K562 (cell line): Measurements from ENCODE around the gene SCAMP3. TPM values are rescaled to one million over a fixed set of nuclear protein-coding genes. Genes with fewer than 3 reads are reported as not detected.

Experiments used
- ATAC-seq: fragments of 200-7000 bp; cut with Tn5 transposase; 3 replicates; pipeline ENCODE4 v1.9.1; 2020; ENCODE audit warnings: moderate library complexity
- BruUV-seq: library from RNA; stranded (reverse); fragments of 400-500 nt; replicated peaks from 2 replicates; lab custom pipeline; 2021; lab: Mats Ljungman, UMichigan
- CTCF ChIA-PET: fragments of 300-600 bp; formaldehyde crosslinking; extraction: SDS; loops from one replicate; lab custom pipeline; 2021; ENCODE audit warnings: low intra/inter-chr PET ratio; lab: Yijun Ruan, JAX
- POLR2A ChIA-PET: fragments of 300-600, 350-650 bp; sonication (Branson Sonifier 250); formaldehyde crosslinking; extraction: SDS; loops from one replicate; lab custom pipeline; 2021; ENCODE audit warnings: antibody characterized with exemption, inconsistent platforms; lab: Yijun Ruan, JAX
- DNase-seq, 4 experiments: peaks; one replicate each; pipeline versions ENCODE4 v3.0.0 to v3.0.0-alpha.2; 2011 to 2018; ENCODE audit warnings: low spot score in 3 of 4, mixed read lengths in 3 of 4; ENCODE audit errors: extremely low read depth in 1 of 4
- FAIRE-seq: peaks from 2 replicates; lab custom pipeline; 2011; peaks lifted over from hg19 to GRCh38; lab: Jason Lieb, UNC
- H2AFZ ChIP-seq: 2 replicates; pipeline ENCODE4 v1.6.0; 2011; ENCODE audit warnings: low read depth, low read length, control low read depth, inconsistent platforms
- H3K27ac ChIP-seq: fragments of 200-600 bp; 3 replicates; pipeline ENCODE4 v1.8.0; 2011; ENCODE audit warnings: low read depth, mild to moderate bottlenecking, control low read depth, inconsistent platforms, low read length, moderate library complexity, mixed read lengths; ENCODE audit errors: extremely low read depth
- H3K27me3 ChIP-seq, 2 experiments: fragments of 300-600 bp in 1 of 2; 2 replicates in 1 of 2; 3 replicates in 1 of 2; pipeline versions ENCODE4 v1.6.0 to v1.8.0; 2011; ENCODE audit warnings: inconsistent platforms in 2 of 2, low read length in 2 of 2, mild to moderate bottlenecking in 1 of 2, mixed read lengths in 1 of 2, moderate library complexity in 1 of 2; ENCODE audit not compliant: control insufficient read depth in 2 of 2, insufficient read depth in 2 of 2
- H3K36me3 ChIP-seq: fragments of 300-600 bp; 3 replicates; pipeline ENCODE4 v1.8.0; 2011; ENCODE audit warnings: mild to moderate bottlenecking, low read length, inconsistent platforms; ENCODE audit not compliant: control insufficient read depth, insufficient read depth
- H3K4me1 ChIP-seq, 2 experiments: fragments of 200-600 bp in 1 of 2; replicated peaks in 1 of 2; 2 replicates in 1 of 2; 3 replicates in 1 of 2; pipeline versions ENCODE4 v1.5.1 to v1.8.0; 2011; ENCODE audit warnings: inconsistent platforms in 2 of 2, low read length in 2 of 2, mild to moderate bottlenecking in 1 of 2, mixed read lengths in 1 of 2, moderate library complexity in 1 of 2; ENCODE audit not compliant: control insufficient read depth in 2 of 2, insufficient read depth in 2 of 2
- H3K4me2 ChIP-seq: 2 replicates; pipeline ENCODE4 v1.6.1; 2011; ENCODE audit warnings: low read length, control low read depth, inconsistent platforms, mixed read lengths; ENCODE audit not compliant: insufficient read depth
- H3K4me3 ChIP-seq: fragments of 200-600 bp; sonication (generic), shearing (Covaris generic); 2 replicates; pipeline ENCODE4 v1.5.1; 2016; ENCODE audit warnings: control low read depth, inconsistent platforms
- H3K79me2 ChIP-seq: fragments of 200-600 bp; 3 replicates; pipeline ENCODE4 v1.8.0; 2011; ENCODE audit warnings: low read length, inconsistent platforms; ENCODE audit not compliant: control insufficient read depth, insufficient read depth
- H3K9ac ChIP-seq, 2 experiments: 2 replicates each; pipeline versions ENCODE4 v1.6.0 to v1.6.1; 2011; ENCODE audit warnings: low read depth in 2 of 2, low read length in 2 of 2, control low read depth in 1 of 2, inconsistent platforms in 1 of 2, mild to moderate bottlenecking in 1 of 2, mixed read lengths in 1 of 2; ENCODE audit not compliant: insufficient read depth in 1 of 2
- H3K9me1 ChIP-seq: one replicate; pipeline ENCODE4 v1.6.0; 2011; ENCODE audit warnings: inconsistent platforms, mild to moderate bottlenecking, low read length, moderate library complexity; ENCODE audit not compliant: control insufficient read depth, insufficient read depth
- H3K9me3 ChIP-seq: replicated peaks from 2 replicates; pipeline ENCODE4 v1.5.1; 2011; ENCODE audit warnings: low read depth, low read length, inconsistent platforms; ENCODE audit not compliant: control insufficient read depth, insufficient read depth
- H4K20me1 ChIP-seq: replicated peaks from 2 replicates; pipeline ENCODE4 v1.6.1; 2011; ENCODE audit warnings: low read length, inconsistent platforms, mixed read lengths; ENCODE audit not compliant: control insufficient read depth, insufficient read depth
- ETS2 ChIP-seq: IDR thresholded peaks from 2 replicates; pipeline ENCODE4 v1.6.1; 2016; ENCODE audit warnings: borderline replicate concordance, missing genetic modification characterization, mild to moderate bottlenecking, moderate library complexity, missing compliant biosample characterization; ENCODE audit not compliant: poor library complexity, severe bottlenecking
- EWSR1 ChIP-seq: fragments of 450-650 bp; IDR thresholded peaks from 2 replicates; pipeline ENCODE4 v1.6.1; 2018; ENCODE audit warnings: borderline replicate concordance, mild to moderate bottlenecking, low read depth, moderate library complexity; ENCODE audit not compliant: partially characterized antibody
- HNRNPUL1 ChIP-seq: fragments of 200-400 bp; formaldehyde crosslinking; IDR thresholded peaks from 2 replicates; pipeline ENCODE4 v1.6.1; 2017; ENCODE audit warnings: low read length
- MAFK ChIP-seq: IDR thresholded peaks from 2 replicates; pipeline ENCODE4 v1.6.1; 2011; ENCODE audit warnings: low read length, improper control_type of control experiment
- MEIS2 ChIP-seq: fragments of 450-650 bp; IDR thresholded peaks from 2 replicates; pipeline ENCODE4 v1.6.1; 2014; ENCODE audit warnings: mild to moderate bottlenecking; ENCODE audit not compliant: partially characterized antibody
- NCOA6 ChIP-seq: fragments of 450-650 bp; IDR thresholded peaks from 2 replicates; pipeline ENCODE4 v1.6.1; 2017; ENCODE audit warnings: mild to moderate bottlenecking
- NR1H2 ChIP-seq: sonication (generic); formaldehyde crosslinking; IDR thresholded peaks from 2 replicates; pipeline ENCODE4 v1.4.0; 2020; ENCODE audit warnings: mild to moderate bottlenecking, missing genetic modification reagents
- NR2F6 ChIP-seq: fragments of 450-650 bp; formaldehyde crosslinking; IDR thresholded peaks from 2 replicates; pipeline ENCODE4 v1.4.0; 2020; ENCODE audit warnings: mild to moderate bottlenecking
- PHB2 ChIP-seq: fragments of 450-650 bp; IDR thresholded peaks from 2 replicates; pipeline ENCODE4 v1.6.1; 2017; ENCODE audit warnings: low read depth
- POLR2B ChIP-seq: fragments of 450-650 bp; IDR thresholded peaks from 2 replicates; pipeline ENCODE4 v1.6.1; 2018; ENCODE audit warnings: low read depth; ENCODE audit not compliant: partially characterized antibody
- RBFOX2 ChIP-seq: fragments of 200-400 bp; formaldehyde crosslinking; IDR thresholded peaks from 2 replicates; pipeline ENCODE4 v1.6.1; 2017; ENCODE audit warnings: low read depth, mild to moderate bottlenecking, low read length, moderate library complexity
- RFX1 ChIP-seq: fragments of 450-650 bp; IDR thresholded peaks from 2 replicates; pipeline ENCODE4 v1.6.1; 2016; ENCODE audit warnings: mild to moderate bottlenecking, moderate library complexity
- ZBTB43 ChIP-seq: sonication (generic); formaldehyde crosslinking; IDR thresholded peaks from 2 replicates; pipeline ENCODE4 v1.8.0; 2023; ENCODE audit warnings: mild to moderate bottlenecking, missing genetic modification reagents
- ZNF444 ChIP-seq: fragments of 250-450 bp; sonication (Bioruptor Pico); IDR thresholded peaks from 2 replicates; pipeline ENCODE4 v1.4.0; 2020; ENCODE audit warnings: mild to moderate bottlenecking, moderate library complexity
- ZNF639 ChIP-seq, 2 experiments: fragments of 200-800 bp in 1 of 2; sonication (Bioruptor generic) in 1 of 2; sonication (generic) in 1 of 2; formaldehyde crosslinking in 1 of 2; IDR thresholded peaks in 1 of 2; conservative IDR thresholded peaks in 1 of 2; 2 replicates each; pipeline versions ENCODE4 v1.5.0 to v1.6.1; 2016 to 2020; ENCODE audit warnings: missing compliant biosample characterization in 1 of 2, missing genetic modification characterization in 1 of 2, missing genetic modification reagents in 1 of 2
- WGBS: fragments of 100-300 bp; shearing (Covaris generic); methylation state at CpG from one replicate; pipeline ENCODE4 v1.1.6; 2016; ENCODE audit warnings: low coverage, mixed read lengths; ENCODE audit not compliant: insufficient coverage; ENCODE audit errors: missing lambda C conversion rate; 5-methylcytosine and 5-hydroxymethylcytosine counted together
- in situ Hi-C: fragments of 300-500 bp; cut with MboI; formaldehyde crosslinking; loops from 4 replicates; pipeline ENCODE4 v1.15.0; 2018; ENCODE audit warnings: inconsistent platforms, mixed read lengths
- intact Hi-C: fragments of 100-400 bp; cut with micrococcal nuclease; formaldehyde crosslinking; loops from 2 replicates; pipeline ENCODE4 v1.14.2; 2022
- polyA plus RNA-seq, 8 experiments: library from polyadenylated mRNA; depleted of rRNA in 4 of 8; stranded (reverse) in 5 of 8; unstranded in 3 of 8; fragments of >200 nt; fragmentation: Nextera tagmentation in 2 of 8; fragmentation: Illumina TruSeq in 1 of 8; extraction: Ambion mirVana in 2 of 8; extraction: Trizol in 1 of 8; gene quantifications; 2 replicates each; pipeline versions ENCODE4 v1.2.1 to v1.2.3, GENCODE V29; 2011 to 2014; ENCODE audit warnings: inconsistent platforms in 1 of 8, missing spikeins in 1 of 8
- total RNA-seq, 7 experiments: library from RNA; depleted of rRNA in 6 of 7; stranded (reverse); fragments of >200 nt in 6 of 7; fragmentation: Illumina TruSeq in 2 of 7; extraction: Trizol in 2 of 7; gene quantifications; 2 replicates each; pipeline versions ENCODE4 v1.2.1 to v1.2.3, GENCODE V29; 2011 to 2021; ENCODE audit warnings: low replicate concordance in 1 of 7

Gene SCAMP3
- total and polyA plus RNA-seq, 9 of the 15 experiments (the other 6 are each of a cell fraction or from before 2014, with no cell fraction given) = 14.2 to 131 (median 86.1) TPM

- Histone ChIP-seq H3K9ac (peak overlapping the region in 1 of 2 experiments; percentile 52; a peak in 1 of 4 replicates), H3K4me1 (peaks cover 5 to 12% of the 10 kb centered on the region in 2 experiments; a peak in 4 of 5 replicates), H2AFZ (no peak overlapping the region), H3K36me3 (peaks cover 81% of the 10 kb centered on the region), H3K79me2 (peaks cover 48% of the 10 kb centered on the region), H3K27me3 (no peaks in the 10 kb centered on the region), H3K4me3 (no peak overlapping the region), H3K4me2 (no peak overlapping the region), H3K9me3 (no peaks in the 10 kb centered on the region), H3K27ac (no peak overlapping the region), H4K20me1 (no peaks in the 10 kb centered on the region; the same call in 1 of the 2 replicates), H3K9me1 (peaks cover 3% of the 10 kb centered on the region)
- in situ Hi-C loops (no loop called here), intact Hi-C loops (no loop called here)
- ChIA-PET POLR2A (no interaction called here), CTCF (no interaction called here)
- BruUV-seq = no TSS peak
- ATAC-seq (no peak), FAIRE-seq (no peak), DNase-seq (no peak)
- TF ChIP-seq ZNF444 (CRISPR knock-in tag) (no peak), RBFOX2 (peak; percentile 33; the same call in 1 of the 2 replicates)
- 95% methylated on average over 21 of the region's 21 CpGs for WGBS
Measured at GRCh38 chr1:155269381-155269780, 7.2 kb upstream of the SCAMP3 start.

- H3K9ac ChIP-seq = no peak overlapping the region
- no peaks in the 10 kb centered on the region for H3K27me3 ChIP-seq
- intact Hi-C loops = no loop called here
- no peak overlapping the region for H2AFZ ChIP-seq
- H3K4me3 ChIP-seq = no peak overlapping the region
- ATAC-seq (no peak), DNase-seq (no peak), FAIRE-seq (no peak)
- peaks cover 88% of the 10 kb centered on the region for H3K36me3 ChIP-seq
- H3K27ac ChIP-seq = no peak overlapping the region
- H3K9me3 ChIP-seq = no peaks in the 10 kb centered on the region
- 95% methylated on average over 7 of the region's 21 CpGs for WGBS
- no peaks in the 10 kb centered on the region; the same call in 1 of the 2 replicates for H4K20me1 ChIP-seq
- H3K4me1 ChIP-seq = peaks cover 5% of the 10 kb centered on the region in 2 experiments; a peak in 4 of 5 replicates
- CTCF ChIA-PET = no interaction called here
- in situ Hi-C loops = no loop called here
- H3K9me1 ChIP-seq = peaks cover 3% of the 10 kb centered on the region
- peaks cover 44% of the 10 kb centered on the region for H3K79me2 ChIP-seq
- H3K4me2 ChIP-seq = no peak overlapping the region
- POLR2A ChIA-PET = no interaction called here
- BruUV-seq = no TSS peak
- TF ChIP-seq PHB2 (no peak), MEIS2 (no peak), RFX1 (no peak), NR1H2 (no peak), ZNF639 (CRISPR knock-in tag; conservative IDR thresholded peaks at IDR 0.05 in 1 of 2, IDR thresholded peaks at IDR 0.05 in 1 of 2) (no peak), EWSR1 (no peak), HNRNPUL1 (no peak), NR2F6 (no peak), POLR2B (no peak), NCOA6 (no peak), ZBTB43 (no peak), ETS2 (tag) (no peak), MAFK (no peak)
Measured at GRCh38 chr1:155268630-155269029, 6.5 kb upstream of the SCAMP3 start.
